A673 (cell line): Measurements from ENCODE around the gene SYNGR1.

Source experiments
- EZH2 ChIP-seq: fragments of 200-600 bp; sonication (generic); IDR thresholded peaks from 2 replicates; pipeline ENCODE4 v1.6.1; 2017; ENCODE audit warnings: borderline replicate concordance, low read depth, mild to moderate bottlenecking, mixed read lengths, antibody characterized with exemption, low read length; ENCODE audit not compliant: poor library complexity, severe bottlenecking
- TF ChIP-seq, protein P1 (sequence below): fragments of 300-800, 200-600 bp; sonication (generic); conservative IDR thresholded peaks from 2 replicates; pipeline ENCODE4 v1.5.1; 2017; ENCODE audit warnings: low read depth, mild to moderate bottlenecking, antibody characterized with exemption, low read length, moderate library complexity, mixed read lengths

DNA sequence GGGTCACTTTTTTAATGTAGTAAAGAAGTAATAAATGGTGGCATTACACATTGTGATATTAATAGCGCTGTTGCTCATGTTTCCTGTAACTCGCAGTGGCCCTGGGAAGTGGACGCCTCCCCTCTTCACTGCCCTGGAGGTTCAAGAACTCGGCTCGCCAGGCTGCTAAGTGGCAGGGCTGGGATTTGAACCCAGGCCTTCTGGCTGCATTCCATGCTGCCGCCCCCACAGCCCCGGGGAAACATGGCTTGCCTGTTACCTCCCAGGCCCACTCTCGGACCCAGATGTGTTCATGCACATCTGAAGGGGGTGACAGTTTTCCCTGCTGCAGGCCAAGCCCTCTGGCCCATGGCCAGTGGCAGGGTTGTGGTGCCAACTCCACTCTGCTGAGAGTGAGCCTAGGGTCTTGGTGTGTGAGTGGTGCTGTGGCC lies 82.0 kb downstream of the SYNGR1 start:
- TF ChIP-seq, protein P1, sequence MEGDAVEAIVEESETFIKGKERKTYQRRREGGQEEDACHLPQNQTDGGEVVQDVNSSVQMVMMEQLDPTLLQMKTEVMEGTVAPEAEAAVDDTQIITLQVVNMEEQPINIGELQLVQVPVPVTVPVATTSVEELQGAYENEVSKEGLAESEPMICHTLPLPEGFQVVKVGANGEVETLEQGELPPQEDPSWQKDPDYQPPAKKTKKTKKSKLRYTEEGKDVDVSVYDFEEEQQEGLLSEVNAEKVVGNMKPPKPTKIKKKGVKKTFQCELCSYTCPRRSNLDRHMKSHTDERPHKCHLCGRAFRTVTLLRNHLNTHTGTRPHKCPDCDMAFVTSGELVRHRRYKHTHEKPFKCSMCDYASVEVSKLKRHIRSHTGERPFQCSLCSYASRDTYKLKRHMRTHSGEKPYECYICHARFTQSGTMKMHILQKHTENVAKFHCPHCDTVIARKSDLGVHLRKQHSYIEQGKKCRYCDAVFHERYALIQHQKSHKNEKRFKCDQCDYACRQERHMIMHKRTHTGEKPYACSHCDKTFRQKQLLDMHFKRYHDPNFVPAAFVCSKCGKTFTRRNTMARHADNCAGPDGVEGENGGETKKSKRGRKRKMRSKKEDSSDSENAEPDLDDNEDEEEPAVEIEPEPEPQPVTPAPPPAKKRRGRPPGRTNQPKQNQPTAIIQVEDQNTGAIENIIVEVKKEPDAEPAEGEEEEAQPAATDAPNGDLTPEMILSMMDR = no peak
- TF ChIP-seq EZH2 = no peak
